ENCODE measurements around the gene BUD23. TPM values are rescaled to one million over a fixed set of nuclear protein-coding genes. Genes with fewer than 3 reads are reported as not detected.
"Not testable (repeated sequence)": the region's sequence is repeated elsewhere in the genome, so short reads cannot be mapped to it uniquely, and the experiment has no call there.

BUD23 gene
- total RNA-seq, 1 donor from 2014 or later = 81.0 TPM

- no peak for DNase-seq (ENCODE audit: low read depth)
Observed at GRCh38 chr7:73668103-73668885, 15.1 kb upstream of the BUD23 start.

GRCh38 chr7:73668886-73669230 lies 14.5 kb upstream of the BUD23 start:
- no peak for DNase-seq (ENCODE audit: low read depth)

- no peak for DNase-seq (ENCODE audit: low read depth)
Observed at GRCh38 chr7:73669288-73669701, 14.1 kb upstream of the BUD23 start.

GRCh38 chr7:73669858-73670385 lies 13.5 kb upstream of the BUD23 start:
- DNase-seq (ENCODE audit: low read depth) = no peak

GRCh38 chr7:73671322-73671661 lies 12.1 kb upstream of the BUD23 start:
- no peak for DNase-seq (ENCODE audit: low read depth)

GRCh38 chr7:73671857-73672445 lies 11.4 kb upstream of the BUD23 start:
- DNase-seq (ENCODE audit: low read depth) = no peak

- DNase-seq (ENCODE audit: low read depth) = no peak
Observed at GRCh38 chr7:73674468-73675124, 8.8 kb upstream of the BUD23 start.

- DNase-seq (ENCODE audit: low read depth) = not testable (repeated sequence)
Observed at GRCh38 chr7:73676062-73676461, 7.3 kb upstream of the BUD23 start.

- no peak for DNase-seq (ENCODE audit: low read depth)
Observed at GRCh38 chr7:73678862-73679261, 4.5 kb upstream of the BUD23 start.

- DNase-seq (ENCODE audit: low read depth) = no peak
Observed at GRCh38 chr7:73679709-73680108, 3.7 kb upstream of the BUD23 start.

GRCh38 chr7:73680501-73680900 lies 2.9 kb upstream of the BUD23 start:
- DNase-seq (ENCODE audit: low read depth) = no peak

- no peak for DNase-seq (ENCODE audit: low read depth)
Observed at GRCh38 chr7:73681031-73681430, 2.4 kb upstream of the BUD23 start.

- no peak for DNase-seq (ENCODE audit: low read depth)
Observed at GRCh38 chr7:73682745-73683055, 697 bp upstream of the BUD23 start.

GRCh38 chr7:73683788-73684693 lies 644 bp downstream of the BUD23 start:
- peak; percentile 26 for DNase-seq (ENCODE audit: low read depth)

GRCh38 chr7:73685311-73685710 lies 1.9 kb downstream of the BUD23 start:
- no peak for DNase-seq (ENCODE audit: low read depth)

GRCh38 chr7:73688288-73688687 lies 4.9 kb downstream of the BUD23 start:
- no peak for DNase-seq (ENCODE audit: low read depth)

- no peak for DNase-seq (ENCODE audit: low read depth)
Observed at GRCh38 chr7:73690646-73691045, 7.2 kb downstream of the BUD23 start.

GRCh38 chr7:73696372-73696771 lies 13.0 kb downstream of the BUD23 start:
- no peak for DNase-seq (ENCODE audit: low read depth)

- no peak for DNase-seq (ENCODE audit: low read depth)
Observed at GRCh38 chr7:73698410-73698809, 15.0 kb downstream of the BUD23 start.

- no peak for DNase-seq (ENCODE audit: low read depth)
Observed at GRCh38 chr7:73699370-73700068, 16.1 kb downstream of the BUD23 start.

- no peak for DNase-seq (ENCODE audit: low read depth)
Observed at GRCh38 chr7:73700069-73700423, 16.6 kb downstream of the BUD23 start.
